ENCODE measurements around the gene LRRC28. TPM values are rescaled to one million over a fixed set of nuclear protein-coding genes. Genes with fewer than 3 reads are reported as not detected.

Gene LRRC28
- total and polyA plus RNA-seq, 2 donors (not counting 1 experiment from before 2014, with no cell fraction given): 20.1 to 23.8 TPM

- DNase-seq (ENCODE audit: low read depth in 2 of 2): peak in 1 of 2 donors; percentile 58
- no peak overlapping the region for H3K4me2 ChIP-seq (ENCODE audit: extremely low read depth, insufficient read depth, low read length)
- no peaks in the 10 kb centered on the region for H4K20me1 ChIP-seq (ENCODE audit: control insufficient read depth, extremely low read depth, insufficient read depth, low read length)
- no peak overlapping the region for H3K4me3 ChIP-seq (replicated peaks in 1 of 4; ENCODE audit: control extremely low read depth in 1 of 4, insufficient read depth in 1 of 4, low read depth in 3 of 4, low read length in 4 of 4)
- H3K9ac ChIP-seq (ENCODE audit: insufficient read depth, low read length): no peak overlapping the region
- H3K4me1 ChIP-seq (ENCODE audit: control insufficient read depth, extremely low read depth, insufficient read depth, low read length): no peaks in the 10 kb centered on the region
- H3K27me3 ChIP-seq (ENCODE audit: control insufficient read depth, insufficient read depth, low read length): no peaks in the 10 kb centered on the region
- H3K79me2 ChIP-seq (ENCODE audit: control insufficient read depth, insufficient read depth, low read length): no peaks in the 10 kb centered on the region
- TF ChIP-seq EZH2 (IDR thresholded peaks at IDR 0.05; ENCODE audit: low read length, missing control alignments) (no peak), CTCF (conservative IDR thresholded peaks at IDR 0.05 in 1 of 2, IDR thresholded peaks at IDR 0.05 in 1 of 2; ENCODE audit: low read depth in 1 of 2, low read length in 2 of 2) (no peak)
- H3K36me3 ChIP-seq (ENCODE audit: control insufficient read depth, insufficient read depth, low read length): no peaks in the 10 kb centered on the region
- H3K27ac ChIP-seq (ENCODE audit: insufficient read depth, low read length): no peak overlapping the region
- H3K9me3 ChIP-seq (ENCODE audit: control insufficient read depth, insufficient read depth, low read depth, low read length): no peaks in the 10 kb centered on the region
- H2AFZ ChIP-seq (ENCODE audit: low read length): no peak overlapping the region
These were observed 71.5 kb downstream of the LRRC28 start for GRCh38 chr15:99322643-99323405.

- no peaks in the 10 kb centered on the region for H3K9me3 ChIP-seq (ENCODE audit: control insufficient read depth, insufficient read depth, low read depth, low read length)
- H3K4me2 ChIP-seq (ENCODE audit: extremely low read depth, insufficient read depth, low read length): peak overlapping the region; percentile 9
- no peaks in the 10 kb centered on the region for H3K4me1 ChIP-seq (ENCODE audit: control insufficient read depth, extremely low read depth, insufficient read depth, low read length)
- H3K79me2 ChIP-seq (ENCODE audit: control insufficient read depth, insufficient read depth, low read length): no peaks in the 10 kb centered on the region
- peak overlapping the region; percentile 14 for H3K27ac ChIP-seq (ENCODE audit: insufficient read depth, low read length)
- no peaks in the 10 kb centered on the region for H4K20me1 ChIP-seq (ENCODE audit: control insufficient read depth, extremely low read depth, insufficient read depth, low read length)
- TF ChIP-seq CTCF (conservative IDR thresholded peaks at IDR 0.05 in 1 of 2, IDR thresholded peaks at IDR 0.05 in 1 of 2; ENCODE audit: low read depth in 1 of 2, low read length in 2 of 2) (no peak), EZH2 (IDR thresholded peaks at IDR 0.05; ENCODE audit: low read length, missing control alignments) (no peak)
- no peaks in the 10 kb centered on the region for H3K27me3 ChIP-seq (ENCODE audit: control insufficient read depth, insufficient read depth, low read length)
- DNase-seq (ENCODE audit: low read depth in 2 of 2): peak; percentile 86 to 95
- no peaks in the 10 kb centered on the region for H3K36me3 ChIP-seq (ENCODE audit: control insufficient read depth, insufficient read depth, low read length)
- H3K9ac ChIP-seq (ENCODE audit: insufficient read depth, low read length): no peak overlapping the region
- H3K4me3 ChIP-seq (replicated peaks in 1 of 4; ENCODE audit: control extremely low read depth in 1 of 4, insufficient read depth in 1 of 4, low read depth in 3 of 4, low read length in 4 of 4): peak overlapping the region in 2 of 4 experiments; percentile 29 to 58
- H2AFZ ChIP-seq (ENCODE audit: low read length): no peak overlapping the region
These were observed 72.9 kb downstream of the LRRC28 start for GRCh38 chr15:99324082-99324620.

GRCh38 chr15:99324700-99325099 lies 73.4 kb downstream of the LRRC28 start:
- DNase-seq (ENCODE audit: low read depth in 2 of 2): no peak
- Histone ChIP-seq H4K20me1 (ENCODE audit: control insufficient read depth, extremely low read depth, insufficient read depth, low read length) (no peaks in the 10 kb centered on the region), H3K9ac (ENCODE audit: insufficient read depth, low read length) (no peak overlapping the region), H3K36me3 (ENCODE audit: control insufficient read depth, insufficient read depth, low read length) (no peaks in the 10 kb centered on the region), H3K4me3 (replicated peaks in 1 of 4; ENCODE audit: control extremely low read depth in 1 of 4, insufficient read depth in 1 of 4, low read depth in 3 of 4, low read length in 4 of 4) (no peak overlapping the region), H3K4me1 (ENCODE audit: control insufficient read depth, extremely low read depth, insufficient read depth, low read length) (no peaks in the 10 kb centered on the region), H3K27me3 (ENCODE audit: control insufficient read depth, insufficient read depth, low read length) (no peaks in the 10 kb centered on the region), H3K4me2 (ENCODE audit: extremely low read depth, insufficient read depth, low read length) (peak overlapping the region; percentile 9), H3K27ac (ENCODE audit: insufficient read depth, low read length) (peak overlapping the region; percentile 14), H3K9me3 (ENCODE audit: control insufficient read depth, insufficient read depth, low read depth, low read length) (no peaks in the 10 kb centered on the region), H2AFZ (ENCODE audit: low read length) (no peak overlapping the region), H3K79me2 (ENCODE audit: control insufficient read depth, insufficient read depth, low read length) (no peaks in the 10 kb centered on the region)
- TF ChIP-seq CTCF (conservative IDR thresholded peaks at IDR 0.05 in 1 of 2, IDR thresholded peaks at IDR 0.05 in 1 of 2; ENCODE audit: low read depth in 1 of 2, low read length in 2 of 2) (no peak), EZH2 (IDR thresholded peaks at IDR 0.05; ENCODE audit: low read length, missing control alignments) (no peak)
